ENCODE results near the gene DHX35.

GRCh38 chr20:39052676-39053075 is 90.5 kb downstream of the DHX35 start:
- no peak for TF ChIP-seq CTCF (IDR thresholded peaks at IDR 0.05; ENCODE audit: poor library complexity, severe bottlenecking)
- TF ChIP-seq RAD21 (conservative IDR thresholded peaks at IDR 0.05) = no peak
- TF ChIP-seq EZH2 (IDR thresholded peaks at IDR 0.05; ENCODE audit: borderline replicate concordance, insufficient read depth, low read length, poor library complexity, severe bottlenecking) = no peak
- TF ChIP-seq EP300 (conservative IDR thresholded peaks at IDR 0.05; ENCODE audit: poor library complexity, severe bottlenecking) = no peak
- TF ChIP-seq POLR2AphosphoS5 (IDR thresholded peaks at IDR 0.05) = no peak
- TF ChIP-seq TAF1 (IDR thresholded peaks at IDR 0.05; ENCODE audit: low read depth) = no peak
- TF ChIP-seq MXI1 (conservative IDR thresholded peaks at IDR 0.05; ENCODE audit: poor library complexity, severe bottlenecking) = no peak
- no peak for TF ChIP-seq SMC3 (conservative IDR thresholded peaks at IDR 0.05; ENCODE audit: poor library complexity)
- TF ChIP-seq, protein P1, sequence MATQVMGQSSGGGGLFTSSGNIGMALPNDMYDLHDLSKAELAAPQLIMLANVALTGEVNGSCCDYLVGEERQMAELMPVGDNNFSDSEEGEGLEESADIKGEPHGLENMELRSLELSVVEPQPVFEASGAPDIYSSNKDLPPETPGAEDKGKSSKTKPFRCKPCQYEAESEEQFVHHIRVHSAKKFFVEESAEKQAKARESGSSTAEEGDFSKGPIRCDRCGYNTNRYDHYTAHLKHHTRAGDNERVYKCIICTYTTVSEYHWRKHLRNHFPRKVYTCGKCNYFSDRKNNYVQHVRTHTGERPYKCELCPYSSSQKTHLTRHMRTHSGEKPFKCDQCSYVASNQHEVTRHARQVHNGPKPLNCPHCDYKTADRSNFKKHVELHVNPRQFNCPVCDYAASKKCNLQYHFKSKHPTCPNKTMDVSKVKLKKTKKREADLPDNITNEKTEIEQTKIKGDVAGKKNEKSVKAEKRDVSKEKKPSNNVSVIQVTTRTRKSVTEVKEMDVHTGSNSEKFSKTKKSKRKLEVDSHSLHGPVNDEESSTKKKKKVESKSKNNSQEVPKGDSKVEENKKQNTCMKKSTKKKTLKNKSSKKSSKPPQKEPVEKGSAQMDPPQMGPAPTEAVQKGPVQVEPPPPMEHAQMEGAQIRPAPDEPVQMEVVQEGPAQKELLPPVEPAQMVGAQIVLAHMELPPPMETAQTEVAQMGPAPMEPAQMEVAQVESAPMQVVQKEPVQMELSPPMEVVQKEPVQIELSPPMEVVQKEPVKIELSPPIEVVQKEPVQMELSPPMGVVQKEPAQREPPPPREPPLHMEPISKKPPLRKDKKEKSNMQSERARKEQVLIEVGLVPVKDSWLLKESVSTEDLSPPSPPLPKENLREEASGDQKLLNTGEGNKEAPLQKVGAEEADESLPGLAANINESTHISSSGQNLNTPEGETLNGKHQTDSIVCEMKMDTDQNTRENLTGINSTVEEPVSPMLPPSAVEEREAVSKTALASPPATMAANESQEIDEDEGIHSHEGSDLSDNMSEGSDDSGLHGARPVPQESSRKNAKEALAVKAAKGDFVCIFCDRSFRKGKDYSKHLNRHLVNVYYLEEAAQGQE (IDR thresholded peaks at IDR 0.05; ENCODE audit: borderline replicate concordance) = no peak

All from neural cell (in vitro differentiated cells).